GM12874 (cell line): ENCODE results near the gene DOK5.

Experiments used
- CTCF ChIP-seq: IDR thresholded peaks from 2 replicates; pipeline ENCODE4 v1.5.1; 2011; ENCODE audit warnings: low read depth, mild to moderate bottlenecking, control low read depth, low read length, moderate library complexity; ENCODE audit not compliant: insufficient read depth

The DOK5 gene

DNA sequence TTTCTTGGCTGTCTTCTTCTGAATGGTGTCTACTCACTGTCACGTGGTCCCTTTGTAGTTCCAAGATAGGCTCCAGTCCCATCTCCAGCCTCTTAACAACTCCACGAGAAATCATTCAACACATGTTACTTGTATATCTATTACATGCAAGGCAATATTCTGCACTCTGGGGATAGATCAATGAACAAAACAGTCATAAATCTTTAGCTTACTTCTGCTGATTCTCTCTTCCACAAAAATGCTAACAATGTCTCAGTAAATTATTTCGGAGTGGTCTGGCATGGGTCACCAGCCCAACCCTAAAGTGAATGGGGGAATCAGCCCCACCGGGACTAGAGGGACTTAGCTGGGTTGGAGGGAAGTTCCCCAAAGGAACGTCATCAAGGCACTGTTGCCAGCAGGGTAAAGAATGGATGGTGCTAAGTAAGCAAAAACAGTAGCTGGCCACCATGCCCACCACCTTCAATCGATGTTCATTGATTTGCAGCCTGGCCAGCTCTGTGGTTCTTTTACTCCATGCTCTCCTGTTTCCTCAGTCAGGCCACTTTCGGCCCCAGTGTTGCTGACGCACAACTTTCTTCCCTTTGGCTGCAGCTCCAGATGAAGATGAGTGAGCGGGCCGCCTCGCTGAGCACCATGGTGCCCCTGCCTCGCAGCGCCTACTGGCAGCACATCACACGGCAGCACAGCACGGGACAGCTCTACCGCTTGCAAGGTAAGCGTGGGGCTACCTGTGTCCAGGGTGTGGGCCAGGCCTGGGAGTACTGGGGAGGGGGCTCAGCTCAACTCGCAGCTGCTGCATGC lies 167.7 kb downstream of the DOK5 start:
- TF ChIP-seq CTCF, result no peak

DNA sequence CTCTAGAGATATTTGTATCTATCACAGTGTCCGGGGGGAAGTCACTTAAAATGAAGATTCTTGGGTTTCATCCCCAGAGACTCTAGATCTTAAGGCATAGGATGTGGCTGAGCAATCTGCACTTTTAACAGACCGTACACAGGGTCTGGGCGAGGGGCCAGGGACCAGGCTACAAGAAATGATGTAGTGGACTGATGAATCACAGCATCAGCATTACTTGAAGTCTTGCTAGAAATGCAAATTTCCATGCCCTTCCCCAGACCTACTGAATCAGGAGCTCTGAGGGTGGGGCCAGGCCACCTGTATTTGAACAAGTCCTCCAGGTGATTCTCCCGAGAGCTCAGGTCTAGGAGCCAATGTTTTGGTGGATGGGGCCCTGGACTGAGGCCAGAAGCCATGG lies 168.4 kb downstream of the DOK5 start:
- no peak for TF ChIP-seq CTCF

DNA sequence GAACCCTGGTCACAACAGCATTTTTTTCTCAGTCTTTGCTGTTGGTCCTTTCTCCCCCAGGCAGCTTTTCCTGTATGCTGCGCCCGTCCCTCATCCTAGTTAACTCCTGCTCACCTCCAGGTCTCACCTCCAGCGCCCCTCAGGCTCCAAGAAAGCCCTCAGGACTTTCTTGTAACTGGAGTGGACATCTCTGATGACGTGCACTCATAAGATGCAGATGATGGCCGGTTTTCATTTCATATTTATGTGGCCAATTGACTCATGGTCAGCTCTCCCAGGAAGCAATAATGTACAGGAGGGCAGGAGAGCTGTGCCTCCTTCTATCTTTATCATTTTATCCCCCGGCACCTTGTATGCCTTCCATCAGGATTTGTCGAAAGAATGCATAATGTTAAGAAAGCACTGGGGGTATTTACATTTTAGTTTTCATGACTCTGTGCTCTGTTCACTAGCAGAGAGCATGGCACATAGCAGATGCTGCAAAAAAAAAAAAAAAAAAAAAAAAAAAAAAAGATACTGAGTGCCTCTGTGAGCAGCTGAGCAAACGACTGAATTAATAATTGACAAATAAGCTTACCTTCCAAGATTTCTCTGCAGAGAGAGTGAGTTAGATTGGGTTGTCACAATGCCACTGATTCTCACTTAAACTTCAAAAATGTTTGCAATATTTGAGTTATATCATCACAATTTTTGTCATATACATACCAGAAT lies 170.2 kb downstream of the DOK5 start:
- TF ChIP-seq CTCF, result no peak

DNA sequence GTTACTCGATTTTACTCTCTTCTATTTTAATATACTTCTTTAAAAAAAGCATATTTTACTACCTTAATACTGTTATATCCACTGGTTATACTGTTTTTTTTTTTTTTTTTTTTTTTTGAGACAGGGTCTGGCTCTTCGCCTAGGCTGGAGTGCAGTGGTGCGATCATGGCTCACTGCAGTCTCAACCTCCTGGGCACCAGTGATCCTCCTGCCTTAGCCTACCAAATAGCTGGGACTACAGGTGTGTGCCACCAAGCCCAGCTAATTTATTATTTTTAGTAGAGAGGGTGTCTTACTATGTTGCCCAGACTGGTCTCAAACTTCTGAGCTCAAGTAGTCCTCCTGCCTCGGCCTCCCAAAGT lies 170.7 kb downstream of the DOK5 start:
- no peak for TF ChIP-seq CTCF

GRCh38 chr20:54648421-54649142 lies 173.2 kb downstream of the DOK5 start:
- TF ChIP-seq CTCF, result no peak

DNA sequence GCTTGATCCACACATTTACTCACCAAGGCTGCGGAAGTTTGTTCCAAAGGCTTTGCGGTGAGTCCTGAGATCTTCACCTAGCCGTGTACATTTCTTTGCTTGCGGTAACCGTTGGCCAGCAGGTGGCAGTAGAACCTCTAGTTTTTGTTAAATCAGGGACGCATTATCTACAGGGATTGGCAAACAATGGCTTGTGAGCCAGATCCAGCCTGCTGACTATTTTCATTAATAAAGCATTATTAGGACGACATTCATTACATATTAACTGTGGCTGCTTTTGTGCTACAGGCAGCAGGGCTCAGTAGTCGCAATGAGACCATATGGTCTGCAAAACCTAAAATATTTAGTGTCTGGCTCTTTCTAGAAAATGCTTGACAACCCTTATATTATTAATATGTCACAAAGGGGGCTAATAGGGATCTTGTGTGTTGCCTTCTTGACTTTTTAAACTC lies 174.1 kb downstream of the DOK5 start:
- TF ChIP-seq CTCF, result peak; percentile 73

- TF ChIP-seq CTCF, result no peak
Measured at GRCh38 chr20:54650052-54650719, 174.8 kb downstream of the DOK5 start.
